ENCODE results near the gene PSMD4.

DNA sequence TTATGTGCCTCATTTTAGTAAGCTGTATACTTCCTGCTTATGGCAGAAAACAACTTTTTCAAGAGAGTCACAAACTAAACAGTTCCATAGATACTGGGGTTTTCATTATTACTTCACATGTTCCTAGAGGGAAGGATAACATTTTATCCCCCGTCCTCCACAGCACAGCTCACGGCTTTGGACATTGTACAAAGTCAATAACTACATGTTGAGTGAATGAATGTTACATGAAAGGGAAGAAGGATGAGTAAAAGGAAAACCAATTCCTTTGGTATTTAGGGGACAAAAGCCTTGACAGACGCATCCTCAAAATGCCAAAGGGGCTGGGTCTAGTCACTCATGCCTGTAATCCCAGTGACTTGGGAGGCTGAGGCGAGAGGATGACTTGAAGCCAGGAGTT is 57.9 kb downstream of the PSMD4 start:
- no peak for TF ChIP-seq POLR2AphosphoS5 (IDR thresholded peaks at IDR 0.05; ENCODE audit: low read depth, low read length)
- no peak for TF ChIP-seq POLR2A (IDR thresholded peaks at IDR 0.05; ENCODE audit: low read depth, low read length)
- TF ChIP-seq TAF1 (IDR thresholded peaks at IDR 0.05; ENCODE audit: borderline replicate concordance, low read depth, low read length) = no peak
